ENCODE data around the gene RNU6-9. TPM values are rescaled to one million over a fixed set of nuclear protein-coding genes. Genes with fewer than 3 reads are reported as not detected.

The RNU6-9 gene
- total and polyA plus RNA-seq, 2 of the 13 experiments (the other 11 are each of a cell fraction or from before 2014, with no cell fraction given), result under 0.01 TPM; not detected in 1

DNA sequence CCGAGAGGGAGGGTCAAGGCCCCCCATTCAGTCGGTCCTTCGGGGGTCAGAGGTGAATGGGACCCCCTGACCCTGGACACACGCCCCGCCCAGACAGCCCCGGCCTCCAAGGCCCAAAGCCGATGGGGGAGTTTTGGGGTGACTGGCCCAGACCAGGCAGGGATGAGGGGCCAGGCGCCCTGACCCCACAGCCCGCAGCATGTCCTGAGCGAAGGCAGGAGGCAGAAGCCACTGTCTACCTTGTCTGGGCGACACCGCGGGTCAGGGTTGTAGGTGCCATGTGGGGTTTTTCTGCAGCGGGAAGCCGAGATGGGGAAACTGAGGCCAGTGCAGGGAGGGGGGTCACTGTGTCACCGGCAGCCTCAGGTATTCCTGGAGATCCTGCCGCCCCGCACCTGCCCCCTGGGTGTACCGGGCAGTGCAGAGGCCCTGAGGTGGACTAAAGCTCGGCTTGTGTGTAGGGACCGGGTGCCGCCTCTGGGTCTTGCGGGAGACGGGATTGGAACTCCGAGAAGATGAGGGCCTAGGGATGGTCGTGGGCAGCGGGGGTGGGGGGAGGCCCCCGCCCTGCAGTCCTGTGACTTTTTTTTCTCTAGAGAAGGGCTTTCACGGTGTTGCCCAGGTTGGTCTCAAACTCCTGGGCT lies 41.0 kb downstream of the RNU6-9 start:
- BruUV-seq (replicated peaks), result no TSS peak
- H3K79me2 ChIP-seq (ENCODE audit: insufficient read depth, low read length), result peaks cover 80% of the 10 kb centered on the region
- in situ Hi-C loops (cut with HindIII; ENCODE audit: extremely low pct_ligation_motif_present, low pct_unique_long_range_greater_than_20kb), result no loop called here
- no peak for TF ChIP-seq CEBPG (CRISPR knock-in tag; IDR thresholded peaks at IDR 0.05)
- TF ChIP-seq FOXO1 (CRISPR knock-in tag; IDR thresholded peaks at IDR 0.05), result no peak
- TF ChIP-seq ATM (IDR thresholded peaks at IDR 0.05; ENCODE audit: borderline replicate concordance), result no peak
- TF ChIP-seq CBX5 (CRISPR knock-in tag; IDR thresholded peaks at IDR 0.05; ENCODE audit: borderline replicate concordance), result no peak
- TF ChIP-seq NCOA5 (CRISPR knock-in tag; IDR thresholded peaks at IDR 0.05), result no peak
- TF ChIP-seq TRIM24 (CRISPR knock-in tag; IDR thresholded peaks at IDR 0.05), result no peak
- TF ChIP-seq KAT7 (CRISPR knock-in tag; IDR thresholded peaks at IDR 0.05; ENCODE audit: borderline replicate concordance), result no peak
- TF ChIP-seq, protein P1, sequence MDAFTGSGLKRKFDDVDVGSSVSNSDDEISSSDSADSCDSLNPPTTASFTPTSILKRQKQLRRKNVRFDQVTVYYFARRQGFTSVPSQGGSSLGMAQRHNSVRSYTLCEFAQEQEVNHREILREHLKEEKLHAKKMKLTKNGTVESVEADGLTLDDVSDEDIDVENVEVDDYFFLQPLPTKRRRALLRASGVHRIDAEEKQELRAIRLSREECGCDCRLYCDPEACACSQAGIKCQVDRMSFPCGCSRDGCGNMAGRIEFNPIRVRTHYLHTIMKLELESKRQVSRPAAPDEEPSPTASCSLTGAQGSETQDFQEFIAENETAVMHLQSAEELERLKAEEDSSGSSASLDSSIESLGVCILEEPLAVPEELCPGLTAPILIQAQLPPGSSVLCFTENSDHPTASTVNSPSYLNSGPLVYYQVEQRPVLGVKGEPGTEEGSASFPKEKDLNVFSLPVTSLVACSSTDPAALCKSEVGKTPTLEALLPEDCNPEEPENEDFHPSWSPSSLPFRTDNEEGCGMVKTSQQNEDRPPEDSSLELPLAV (CRISPR knock-in tag; conservative IDR thresholded peaks at IDR 0.05; ENCODE audit: low read depth), result 0 out of 2 replicates have a peak, but pooled peaks have one; percentile 12
- TF ChIP-seq NKX3-1 (CRISPR knock-in tag; IDR thresholded peaks at IDR 0.05), result no peak
- TF ChIP-seq, protein P2, sequence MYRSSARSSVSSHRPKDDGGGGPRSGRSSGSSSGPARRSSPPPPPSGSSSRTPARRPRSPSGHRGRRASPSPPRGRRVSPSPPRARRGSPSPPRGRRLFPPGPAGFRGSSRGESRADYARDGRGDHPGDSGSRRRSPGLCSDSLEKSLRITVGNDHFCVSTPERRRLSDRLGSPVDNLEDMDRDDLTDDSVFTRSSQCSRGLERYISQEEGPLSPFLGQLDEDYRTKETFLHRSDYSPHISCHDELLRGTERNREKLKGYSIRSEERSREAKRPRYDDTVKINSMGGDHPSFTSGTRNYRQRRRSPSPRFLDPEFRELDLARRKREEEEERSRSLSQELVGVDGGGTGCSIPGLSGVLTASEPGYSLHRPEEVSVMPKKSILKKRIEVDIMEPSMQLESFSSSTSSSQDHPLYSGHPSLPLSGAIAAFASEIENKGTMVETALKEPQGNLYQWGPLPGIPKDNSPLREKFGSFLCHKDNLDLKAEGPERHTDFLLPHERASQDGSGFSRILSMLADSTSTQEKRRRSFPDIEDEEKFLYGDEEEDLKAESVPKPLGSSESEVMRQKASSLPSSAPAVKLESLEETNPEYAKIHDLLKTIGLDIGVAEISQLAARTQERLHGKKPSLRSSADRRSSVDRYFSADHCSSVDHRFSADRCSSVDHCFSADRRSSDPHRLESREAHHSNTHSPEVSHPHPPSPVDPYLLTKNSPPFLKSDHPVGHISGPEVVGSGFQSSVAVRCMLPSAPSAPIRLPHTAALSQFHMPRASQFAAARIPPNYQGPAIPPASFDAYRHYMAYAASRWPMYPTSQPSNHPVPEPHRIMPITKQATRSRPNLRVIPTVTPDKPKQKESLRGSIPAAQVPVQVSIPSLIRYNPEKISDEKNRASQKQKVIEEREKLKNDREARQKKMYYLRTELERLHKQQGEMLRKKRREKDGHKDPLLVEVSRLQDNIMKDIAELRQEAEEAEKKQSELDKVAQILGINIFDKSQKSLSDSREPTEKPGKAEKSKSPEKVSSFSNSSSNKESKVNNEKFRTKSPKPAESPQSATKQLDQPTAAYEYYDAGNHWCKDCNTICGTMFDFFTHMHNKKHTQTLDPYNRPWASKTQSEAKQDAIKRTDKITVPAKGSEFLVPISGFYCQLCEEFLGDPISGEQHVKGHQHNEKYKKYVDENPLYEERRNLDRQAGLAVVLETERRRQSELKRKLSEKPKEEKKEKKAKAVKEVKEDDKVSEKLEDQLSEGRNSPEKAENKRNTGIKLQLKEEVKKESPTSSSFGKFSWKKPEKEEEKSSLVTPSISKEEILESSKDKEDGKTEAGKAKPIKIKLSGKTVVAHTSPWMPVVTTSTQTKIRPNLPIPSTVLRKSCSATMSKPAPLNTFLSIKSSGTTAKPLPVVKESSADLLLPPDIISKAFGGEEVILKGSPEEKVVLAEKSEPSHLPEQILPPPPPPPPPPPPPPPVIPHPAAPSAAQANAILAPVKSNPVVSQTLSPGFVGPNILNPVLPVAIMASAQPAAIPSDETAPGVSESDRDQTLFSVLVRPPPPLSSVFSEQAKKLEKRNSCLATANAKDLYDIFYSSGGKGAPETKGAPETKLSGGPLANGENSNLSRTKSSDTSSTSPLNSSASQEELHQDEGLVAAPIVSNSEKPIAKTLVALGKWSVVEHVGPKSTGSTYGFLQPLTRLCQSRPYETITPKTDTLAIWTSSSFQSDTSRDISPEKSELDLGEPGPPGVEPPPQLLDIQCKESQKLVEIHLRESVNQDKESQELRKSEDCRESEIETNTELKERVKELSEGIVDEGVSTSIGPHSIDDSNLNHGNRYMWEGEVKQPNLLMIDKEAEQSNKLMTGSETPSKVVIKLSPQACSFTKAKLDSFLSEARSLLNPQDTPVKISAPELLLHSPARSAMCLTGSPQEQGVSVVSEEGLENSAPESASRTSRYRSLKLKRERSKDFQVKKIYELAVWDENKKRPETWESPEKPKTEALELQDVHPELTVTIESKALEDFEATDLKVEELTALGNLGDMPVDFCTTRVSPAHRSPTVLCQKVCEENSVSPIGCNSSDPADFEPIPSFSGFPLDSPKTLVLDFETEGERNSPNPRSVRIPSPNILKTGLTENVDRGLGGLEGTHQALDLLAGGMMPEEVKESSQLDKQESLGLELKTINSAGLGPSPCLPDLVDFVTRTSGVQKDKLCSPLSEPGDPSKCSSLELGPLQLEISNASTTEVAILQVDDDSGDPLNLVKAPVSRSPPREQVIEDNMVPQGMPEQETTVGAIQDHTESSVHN (CRISPR knock-in tag; IDR thresholded peaks at IDR 0.05), result no peak
- no peak for TF ChIP-seq MTF1 (CRISPR knock-in tag; IDR thresholded peaks at IDR 0.05)
- TF ChIP-seq SRSF1 (optimal IDR thresholded peaks at IDR 0.05; ENCODE audit: low read depth, low read length), result peak; percentile 38
- TF ChIP-seq ZNF562 (CRISPR knock-in tag; IDR thresholded peaks at IDR 0.05; ENCODE audit: borderline replicate concordance), result no peak
- TF ChIP-seq TAF1 (CRISPR knock-in tag; IDR thresholded peaks at IDR 0.05), result no peak
- no peak for TF ChIP-seq ZNF839 (CRISPR knock-in tag; IDR thresholded peaks at IDR 0.05; ENCODE audit: borderline replicate concordance)
- TF ChIP-seq SMC3 (IDR thresholded peaks at IDR 0.05; ENCODE audit: low read length), result no peak

More for the DNA sequence above, 41.0 kb downstream of the RNU6-9 start:
- CTCF ChIA-PET (ENCODE audit: low intra/inter-chr PET ratio, low total read pairs), result no interaction called here
- FAIRE-seq, result no peak
- H3K9ac ChIP-seq (ENCODE audit: insufficient read depth, low read depth, low read length), result 0 out of 2 replicates have a peak overlapping the region, but pooled peaks have one; percentile 24
- H3K4me1 ChIP-seq (ENCODE audit: insufficient read depth, low read length), result peaks cover 89% of the 10 kb centered on the region
- H3K36me3 ChIP-seq (replicated peaks in 1 of 2; ENCODE audit: control insufficient read depth in 1 of 2, insufficient read depth in 2 of 2, low read length in 2 of 2), result peaks cover 17 to 62% of the 10 kb centered on the region in 2 experiments; a peak in 4 of 5 replicates
- peak overlapping the region; percentile 46 for H3K4me2 ChIP-seq (ENCODE audit: low read depth, low read length)
- H4K20me1 ChIP-seq (ENCODE audit: insufficient read depth, low read length), result peaks cover 41% of the 10 kb centered on the region; the same call in 1 of the 2 replicates
- peak; percentile 30 for ATAC-seq
- no peak for DNase-seq (ENCODE audit: low spot score)
- intact Hi-C loops (cut with micrococcal nuclease; ENCODE audit: unreplicated experiment), result loop anchor here (2.0 kb wide), 1 partner anchor 18 kb away; no protein-coding TSS in a partner anchor
- WGBS (ENCODE audit: low lambda C conversion rate), result 71% methylated on average over 27 of the region's 29 CpGs
- peak overlapping the region; percentile 55 for H3K27ac ChIP-seq (ENCODE audit: extremely low read length, insufficient read depth, low read length)
- H3K27me3 ChIP-seq (ENCODE audit: control insufficient read depth in 1 of 2, insufficient read depth in 2 of 2, low read length in 2 of 2), result no peaks in the 10 kb centered on the region
- POLR2A ChIA-PET, result interaction anchor here (0.7 to 5.6 kb wide), 7 partner anchors 9 to 51 kb away, joined by 3 to 50 read pairs (median 4); no protein-coding TSS in a partner anchor
- H3K9me3 ChIP-seq (ENCODE audit: low read length), result no peaks in the 10 kb centered on the region
- peak overlapping the region in 1 of 3 experiments; percentile 53; a peak in 2 of 6 replicates for H3K4me3 ChIP-seq (replicated peaks in 1 of 3; ENCODE audit: insufficient read depth in 1 of 3, low read depth in 2 of 3, low read length in 3 of 3)
- no peak overlapping the region for H2AFZ ChIP-seq (ENCODE audit: low read length)

All from HepG2 (cell line).